Sigmoid colon (tissue), 7 donors: ENCODE measurements around the gene CCL25. TPM values are rescaled to one million over a fixed set of nuclear protein-coding genes. Genes with fewer than 3 reads are reported as not detected.
"Not testable (repeated sequence)": the region's sequence is repeated elsewhere in the genome, so short reads cannot be mapped to it uniquely, and the experiment has no call there.

Experiments
- DNase-seq: peaks from one replicate; pipeline ENCODE4 v3.0.0-alpha.2; 2019
- H3K27ac ChIP-seq, 4 donors: fragments of 200-600 bp; sonication (generic); one replicate each; pipeline ENCODE4 v1.5.1; 2016 to 2019; ENCODE audit warnings: mild to moderate bottlenecking in 1 of 4
- H3K27me3 ChIP-seq, 3 donors: fragments of 200-600 bp; sonication (generic); one replicate each; pipeline ENCODE4 v1.5.1; 2019; ENCODE audit warnings: mild to moderate bottlenecking in 1 of 3
- H3K36me3 ChIP-seq, 4 donors: fragments of 200-600 bp; sonication (generic); one replicate each; pipeline ENCODE4 v1.5.1; 2016 to 2019
- H3K4me1 ChIP-seq, 4 donors: fragments of 200-600 bp; sonication (generic); one replicate each; pipeline ENCODE4 v1.5.1; 2017 to 2019
- H3K4me3 ChIP-seq, 4 donors: fragments of 200-600 bp; sonication (generic); one replicate each; pipeline ENCODE4 v1.5.1; 2017 to 2019; ENCODE audit warnings: mild to moderate bottlenecking in 2 of 4, moderate library complexity in 1 of 4
- H3K9me3 ChIP-seq, 4 donors: fragments of 200-600 bp in 3 of 4; sonication (generic) in 3 of 4; one replicate each; pipeline versions ENCODE4 v1.5.1 to v1.6.1; 2013 to 2019
- EP300 ChIP-seq, 4 donors: sonication (generic); formaldehyde crosslinking; IDR thresholded peaks; one replicate each; pipeline ENCODE4 v1.6.1; 2017; ENCODE audit warnings: antibody characterized with exemption in 4 of 4
- POLR2A ChIP-seq, 2 donors: fragments of 450-650 bp; IDR thresholded peaks; one replicate each; pipeline ENCODE4 v1.6.1; 2016; ENCODE audit warnings: antibody characterized with exemption in 2 of 2, mild to moderate bottlenecking in 2 of 2, moderate library complexity in 2 of 2
- POLR2AphosphoS5 ChIP-seq, 4 donors: sonication (generic); formaldehyde crosslinking; IDR thresholded peaks; one replicate each; pipeline ENCODE4 v1.6.1; 2017; ENCODE audit warnings: antibody characterized with exemption in 4 of 4
- WGBS, 2 donors: extraction: QIAGEN DNeasy Blood & Tissue Kit; methylation state at CpG; one replicate each; pipeline ENCODE4 v1.1.7; 2013; 5-methylcytosine and 5-hydroxymethylcytosine counted together
- intact Hi-C: fragments of 100-400 bp; cut with DNase I; formaldehyde crosslinking; loops from one replicate; pipeline ENCODE4 v1.15.1; 2023
- polyA plus RNA-seq, 3 donors: library from polyadenylated mRNA; stranded (reverse); fragments of 200-250 nt; gene quantifications; one replicate each; pipeline ENCODE4 v1.2.3, GENCODE V29; 2013
- total RNA-seq, 4 donors: library from RNA; depleted of rRNA; stranded (reverse); fragments of >200 nt; gene quantifications; one replicate each; pipeline ENCODE4 v1.1.0, GENCODE V29; 2016
- TF ChIP-seq, protein P1 (sequence below), 4 experiments: fragments of 450-650 bp in 3 of 4; fragments of 200-600 bp in 1 of 4; IDR thresholded peaks; one replicate each; pipeline ENCODE4 v1.5.1; 2016 to 2019; ENCODE audit warnings: antibody characterized with exemption in 4 of 4, mild to moderate bottlenecking in 3 of 4, moderate library complexity in 2 of 4
- donor health status: healthy with polysubstance abuse.
- donor health status: Bipolar disorder and iron deficiency.
- donor health status: healthy.

CCL25 gene
- total and polyA plus RNA-seq, 7 donors = 0.17 TPM; not detected in 6

DNA sequence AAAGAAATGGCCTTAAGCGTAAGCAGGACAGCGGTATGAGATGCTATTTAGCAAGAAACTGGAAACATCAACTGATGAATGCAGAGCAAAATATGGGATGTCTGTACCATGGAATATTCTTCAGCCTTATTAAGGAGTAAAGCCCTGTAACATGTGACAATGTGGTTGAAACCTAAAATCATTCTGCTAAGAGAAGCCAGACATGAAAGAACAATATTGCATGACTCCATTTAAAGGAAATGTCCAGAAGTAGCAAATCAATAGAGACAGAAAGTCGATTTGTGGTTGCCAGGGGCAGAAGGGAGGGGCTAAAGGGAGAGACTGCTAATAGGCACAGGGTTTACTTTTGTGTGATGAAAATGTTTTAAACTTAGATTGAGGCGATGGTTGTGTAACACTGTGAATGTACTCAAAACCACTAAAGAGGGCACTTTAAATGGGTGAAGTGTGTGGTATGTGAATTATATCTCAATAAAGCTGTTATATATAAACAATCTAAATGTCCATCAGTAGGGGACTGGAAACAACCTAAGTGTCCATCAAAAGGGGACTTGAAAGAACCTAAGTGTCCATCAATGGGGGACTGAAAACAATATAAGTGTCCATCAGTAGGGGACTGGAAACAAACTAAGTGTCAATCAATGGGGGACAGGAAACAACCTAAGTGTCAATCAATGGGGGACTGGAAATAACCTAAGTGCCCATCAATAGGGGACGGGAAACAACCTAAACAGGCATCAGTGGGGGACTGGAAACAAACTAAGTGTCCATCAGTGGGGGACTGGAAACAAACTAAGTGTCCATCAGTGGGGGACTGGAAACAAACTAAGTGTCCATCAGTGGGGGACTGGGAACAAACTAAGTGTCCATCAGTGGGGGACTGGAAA lies 45.4 kb downstream of the CCL25 start:
- H3K27me3 ChIP-seq = peaks cover 0 to 3% (median 0%) of the 10 kb centered on the region in 3 donors
- TF ChIP-seq, protein P1, sequence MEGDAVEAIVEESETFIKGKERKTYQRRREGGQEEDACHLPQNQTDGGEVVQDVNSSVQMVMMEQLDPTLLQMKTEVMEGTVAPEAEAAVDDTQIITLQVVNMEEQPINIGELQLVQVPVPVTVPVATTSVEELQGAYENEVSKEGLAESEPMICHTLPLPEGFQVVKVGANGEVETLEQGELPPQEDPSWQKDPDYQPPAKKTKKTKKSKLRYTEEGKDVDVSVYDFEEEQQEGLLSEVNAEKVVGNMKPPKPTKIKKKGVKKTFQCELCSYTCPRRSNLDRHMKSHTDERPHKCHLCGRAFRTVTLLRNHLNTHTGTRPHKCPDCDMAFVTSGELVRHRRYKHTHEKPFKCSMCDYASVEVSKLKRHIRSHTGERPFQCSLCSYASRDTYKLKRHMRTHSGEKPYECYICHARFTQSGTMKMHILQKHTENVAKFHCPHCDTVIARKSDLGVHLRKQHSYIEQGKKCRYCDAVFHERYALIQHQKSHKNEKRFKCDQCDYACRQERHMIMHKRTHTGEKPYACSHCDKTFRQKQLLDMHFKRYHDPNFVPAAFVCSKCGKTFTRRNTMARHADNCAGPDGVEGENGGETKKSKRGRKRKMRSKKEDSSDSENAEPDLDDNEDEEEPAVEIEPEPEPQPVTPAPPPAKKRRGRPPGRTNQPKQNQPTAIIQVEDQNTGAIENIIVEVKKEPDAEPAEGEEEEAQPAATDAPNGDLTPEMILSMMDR (IDR thresholded peaks at IDR 0.05) = no peak
- TF ChIP-seq POLR2A (IDR thresholded peaks at IDR 0.05) (no peak), POLR2AphosphoS5 (IDR thresholded peaks at IDR 0.05) (no peak), EP300 (IDR thresholded peaks at IDR 0.05) (no peak)
- no peak overlapping the region for H3K27ac ChIP-seq
- no peak overlapping the region for H3K4me3 ChIP-seq
- intact Hi-C loops = no loop called here
- no peaks in the 10 kb centered on the region for H3K4me1 ChIP-seq
- peaks cover 22 to 28% (median 25%) of the 10 kb centered on the region in 4 donors for H3K9me3 ChIP-seq
- no peak for DNase-seq
- WGBS, 2 donors = 74 to 88% methylated on average over 5 of the region's 5 CpGs
- H3K36me3 ChIP-seq = peaks cover 0 to 4% (median 0%) of the 10 kb centered on the region in 4 donors

- DNase-seq = no peak
- H3K4me3 ChIP-seq = no peak overlapping the region
- H3K36me3 ChIP-seq = no peaks in the 10 kb centered on the region
- TF ChIP-seq EP300 (IDR thresholded peaks at IDR 0.05) (no peak), POLR2AphosphoS5 (IDR thresholded peaks at IDR 0.05) (no peak), POLR2A (IDR thresholded peaks at IDR 0.05) (no peak)
- TF ChIP-seq, protein P1 (IDR thresholded peaks at IDR 0.05) = no peak
- H3K27me3 ChIP-seq = peaks cover 0 to 3% (median 0%) of the 10 kb centered on the region in 3 donors
- no peak overlapping the region for H3K27ac ChIP-seq
- H3K9me3 ChIP-seq = peaks cover 3 to 8% (median 7%) of the 10 kb centered on the region in 4 donors
- intact Hi-C loops = no loop called here
- WGBS, 2 donors = 92 to 94% methylated on average over 4 of the region's 4 CpGs
- no peaks in the 10 kb centered on the region for H3K4me1 ChIP-seq
Measured at GRCh38 chr19:8101311-8101710, 48.8 kb downstream of the CCL25 start.

GRCh38 chr19:8101910-8102309 lies 49.4 kb downstream of the CCL25 start:
- H3K4me3 ChIP-seq, H3K36me3 ChIP-seq, H3K9me3 ChIP-seq, H3K27ac ChIP-seq, H3K4me1 ChIP-seq, DNase-seq, intact Hi-C loops, H3K27me3 ChIP-seq: not testable (repeated sequence)
- 74 to 82% methylated on average over 12 of the region's 12 CpGs for WGBS, 2 donors

DNA sequence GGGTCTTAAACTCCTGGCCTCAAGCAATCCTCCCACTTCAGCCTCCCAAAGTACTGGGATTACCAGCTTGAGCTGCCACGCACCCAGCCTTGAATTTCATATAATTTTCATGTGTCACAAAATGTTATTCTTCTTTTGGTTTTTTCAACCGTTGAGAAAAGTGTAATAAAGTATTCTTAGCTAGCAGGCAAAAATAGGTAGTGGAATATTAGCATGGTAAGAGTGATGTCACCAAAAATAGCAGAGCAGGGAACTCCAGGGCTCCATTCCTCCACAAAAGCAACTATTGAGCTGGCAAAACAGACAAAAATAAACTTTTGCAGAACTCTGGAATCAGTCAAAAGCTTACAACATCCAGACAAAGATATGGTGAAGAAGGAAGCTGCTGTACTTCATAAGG lies 52.9 kb downstream of the CCL25 start:
- Histone ChIP-seq H3K4me1 (no peaks in the 10 kb centered on the region), H3K4me3 (no peak overlapping the region), H3K9me3 (peaks cover 0 to 3% (median 0%) of the 10 kb centered on the region in 4 donors), H3K27me3 (peaks cover 0 to 3% (median 0%) of the 10 kb centered on the region in 3 donors), H3K36me3 (no peaks in the 10 kb centered on the region), H3K27ac (no peak overlapping the region)
- 78 to 79% methylated on average over 2 of the region's 2 CpGs for WGBS, 2 donors
- no peak for TF ChIP-seq POLR2AphosphoS5 (IDR thresholded peaks at IDR 0.05)
- TF ChIP-seq EP300 (IDR thresholded peaks at IDR 0.05) = no peak
- TF ChIP-seq, protein P1 (IDR thresholded peaks at IDR 0.05) = no peak
- no peak for TF ChIP-seq POLR2A (IDR thresholded peaks at IDR 0.05)
- no peak for DNase-seq
- intact Hi-C loops = no loop called here

GRCh38 chr19:8107301-8107903 lies 54.8 kb downstream of the CCL25 start:
- WGBS, 2 donors = 64 to 76% methylated on average over 2 of the region's 2 CpGs
- Histone ChIP-seq H3K9me3 (peaks cover 0 to 3% (median 0%) of the 10 kb centered on the region in 4 donors), H3K4me1 (no peaks in the 10 kb centered on the region), H3K27ac (no peak overlapping the region), H3K27me3 (no peaks in the 10 kb centered on the region), H3K4me3 (no peak overlapping the region), H3K36me3 (no peaks in the 10 kb centered on the region)
- DNase-seq = no peak
- intact Hi-C loops = no loop called here
- TF ChIP-seq EP300 (IDR thresholded peaks at IDR 0.05) (no peak), POLR2A (IDR thresholded peaks at IDR 0.05) (no peak), POLR2AphosphoS5 (IDR thresholded peaks at IDR 0.05) (no peak)
- TF ChIP-seq, protein P1 (IDR thresholded peaks at IDR 0.05) = no peak
